KMS-11 (cell line): ENCODE measurements around the gene GLT8D1.

Source experiments
- H2AFZ ChIP-seq: fragments of 200-600 bp; sonication (generic); 2 replicates; pipeline ENCODE4 v1.6.1; 2016; ENCODE audit warnings: antibody characterized with exemption, mixed run types, low read depth
- H3K27ac ChIP-seq: fragments of 200-600 bp; sonication (generic); 2 replicates; pipeline ENCODE4 v1.6.1; 2016; ENCODE audit warnings: mild to moderate bottlenecking, mixed run types
- H3K27me3 ChIP-seq: fragments of 200-600 bp; sonication (generic); 2 replicates; pipeline ENCODE4 v1.6.1; 2017; ENCODE audit warnings: mild to moderate bottlenecking, low read depth, mixed run types, moderate library complexity; ENCODE audit not compliant: insufficient read depth
- H3K36me3 ChIP-seq: fragments of 200-600 bp; sonication (generic); 2 replicates; pipeline ENCODE4 v1.6.1; 2017; ENCODE audit warnings: mild to moderate bottlenecking, mixed run types; ENCODE audit not compliant: insufficient read depth
- H3K4me1 ChIP-seq: fragments of 200-600 bp; sonication (generic); 2 replicates; pipeline ENCODE4 v1.6.1; 2016; ENCODE audit warnings: mild to moderate bottlenecking, low read depth, mixed run types; ENCODE audit not compliant: poor library complexity, severe bottlenecking
- H3K4me2 ChIP-seq: fragments of 200-600 bp; sonication (generic); 2 replicates; pipeline ENCODE4 v1.7.0; 2016; ENCODE audit warnings: mild to moderate bottlenecking, mixed run types
- H3K4me3 ChIP-seq: fragments of 200-600 bp; sonication (generic); IDR thresholded peaks from 2 replicates; pipeline ENCODE4 v1.6.1; 2017; ENCODE audit warnings: low read depth, low read length, mixed read lengths; ENCODE audit not compliant: insufficient read depth
- H3K79me2 ChIP-seq: fragments of 200-600 bp; sonication (generic); 2 replicates; pipeline ENCODE4 v1.6.1; 2016; ENCODE audit warnings: low read depth, mixed run types; ENCODE audit not compliant: insufficient read depth
- H3K9ac ChIP-seq: fragments of 200-600 bp; sonication (generic); 2 replicates; pipeline ENCODE4 v1.6.1; 2016; ENCODE audit warnings: mild to moderate bottlenecking, mixed run types
- H4K20me1 ChIP-seq: fragments of 200-600 bp; sonication (generic); 2 replicates; pipeline ENCODE4 v1.6.1; 2016; ENCODE audit warnings: mild to moderate bottlenecking, mixed run types; ENCODE audit not compliant: insufficient read depth
- CTCF ChIP-seq: fragments of 200-600 bp; sonication (generic); conservative IDR thresholded peaks from 2 replicates; pipeline ENCODE4 v1.6.1; 2017; ENCODE audit warnings: low read depth, mild to moderate bottlenecking, antibody characterized with exemption, low read length, moderate library complexity, mixed read lengths

The GLT8D1 gene

DNA sequence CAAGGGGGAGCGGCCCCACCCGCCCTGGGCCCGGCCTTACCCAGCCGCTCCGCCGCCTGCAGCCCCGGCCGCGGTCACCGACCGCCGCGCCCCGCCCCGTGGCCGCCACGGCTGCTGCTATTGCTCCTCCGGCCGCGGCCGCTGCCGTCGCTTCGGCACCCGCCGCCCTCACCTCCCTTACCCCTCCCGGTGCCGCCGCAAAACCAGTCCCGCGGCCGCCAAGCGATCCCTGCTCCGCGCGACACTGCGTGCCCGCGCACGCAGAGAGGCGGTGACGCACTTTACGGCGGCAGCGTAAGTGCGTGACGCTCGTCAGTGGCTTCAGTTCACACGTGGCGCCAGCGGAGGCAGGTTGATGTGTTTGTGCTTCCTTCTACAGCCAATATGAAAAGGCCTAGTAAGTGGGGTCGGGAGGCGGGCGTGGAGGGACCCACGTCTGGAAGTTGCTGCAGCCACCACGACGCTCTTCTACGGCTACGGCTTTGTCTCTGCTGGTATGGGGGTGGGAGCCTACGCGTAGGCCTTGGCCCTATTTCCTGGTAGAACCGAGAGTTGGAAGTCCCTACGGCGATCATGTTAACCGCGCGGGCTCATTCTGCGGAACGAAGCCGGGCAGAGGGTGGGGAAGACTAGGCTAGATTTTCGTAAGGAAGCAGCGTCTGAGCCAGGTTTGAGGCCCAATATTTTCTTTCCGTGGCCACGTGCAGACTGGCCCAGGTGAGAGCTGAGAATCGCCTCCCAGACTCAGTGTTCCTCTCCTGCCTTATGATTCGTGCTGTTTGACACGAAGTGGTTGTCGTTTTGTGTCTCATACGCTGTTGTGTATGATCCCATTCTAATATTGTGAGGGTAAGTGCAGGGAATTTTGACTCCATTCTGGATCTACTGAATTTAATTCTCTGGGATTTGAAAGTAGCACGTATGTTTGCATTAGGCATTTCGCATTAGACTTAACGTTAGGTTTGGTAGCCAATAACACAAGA, 19.6 kb downstream of the GLT8D1 start, which contains the start of the genes GNL3 and PBRM1:
Gene GNL3, plus strand, starts transcription at position 324 of the 983 bp plus-strand sequence. Its CDS starts 61 bp downstream, at position 385.
Gene PBRM1, minus strand, starts transcription at position 205 of the 983 bp plus-strand sequence.
- Histone ChIP-seq H3K4me3 (peak within 1 kb of the TSS; percentile 71), H3K27me3 (no peaks in the 10 kb centered on the region), H2AFZ (peak within 1 kb of the TSS; percentile 30), H3K9ac (peak within 1 kb of the TSS; percentile 89), H3K4me1 (peaks cover 68% of the 10 kb centered on the region), H3K79me2 (peaks cover 78% of the 10 kb centered on the region), H4K20me1 (no peaks in the 10 kb centered on the region), H3K4me2 (peak within 1 kb of the TSS; percentile 95), H3K36me3 (peaks cover 17% of the 10 kb centered on the region; the same call in 1 of the 2 replicates), H3K27ac (peak within 1 kb of the TSS; percentile 96)
- no peak for TF ChIP-seq CTCF

DNA sequence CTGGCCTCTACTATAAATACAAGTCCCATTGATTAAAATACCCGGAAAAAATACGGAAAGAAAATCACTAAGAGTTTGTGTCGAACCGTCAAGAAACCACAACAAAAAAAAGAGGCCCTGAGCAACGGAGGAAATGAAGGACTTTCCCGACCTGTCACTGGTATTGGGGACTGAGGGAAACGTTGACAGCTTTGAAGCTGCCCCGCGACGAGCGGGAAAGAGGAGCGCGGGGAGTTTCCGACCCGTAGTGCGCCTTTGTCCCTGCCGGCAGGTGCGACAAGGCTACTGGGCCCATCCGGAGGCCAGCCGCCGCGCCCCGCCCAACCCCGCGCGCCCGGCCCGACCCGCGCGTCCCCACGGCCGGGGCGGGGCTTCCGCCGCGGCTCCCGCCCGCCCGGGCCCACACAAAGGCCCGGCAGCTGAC, 20.3 kb downstream of the GLT8D1 start:
- Histone ChIP-seq H4K20me1 (no peaks in the 10 kb centered on the region), H3K4me3 (no peak overlapping the region), H3K27ac (peak overlapping the region; percentile 96), H3K36me3 (peaks cover 17% of the 10 kb centered on the region; the same call in 1 of the 2 replicates), H3K27me3 (no peaks in the 10 kb centered on the region), H3K4me1 (peaks cover 64% of the 10 kb centered on the region), H2AFZ (peak overlapping the region; percentile 30; the same call in 1 of the 2 replicates), H3K79me2 (peaks cover 72% of the 10 kb centered on the region), H3K9ac (peak overlapping the region; percentile 89), H3K4me2 (peak overlapping the region; percentile 88)
- no peak for TF ChIP-seq CTCF

GRCh38 chr3:52684184-52684583, 21.4 kb downstream of the GLT8D1 start:
- no peak overlapping the region for H3K9ac ChIP-seq
- no peak overlapping the region for H3K4me3 ChIP-seq
- H3K27ac ChIP-seq, result peak overlapping the region; percentile 96; the same call in 1 of the 2 replicates
- H3K4me1 ChIP-seq, result peaks cover 64% of the 10 kb centered on the region
- peaks cover 62% of the 10 kb centered on the region for H3K79me2 ChIP-seq
- no peak for TF ChIP-seq CTCF
- H3K27me3 ChIP-seq, result no peaks in the 10 kb centered on the region
- H3K36me3 ChIP-seq, result peaks cover 10% of the 10 kb centered on the region; the same call in 1 of the 2 replicates
- H2AFZ ChIP-seq, result no peak overlapping the region
- H4K20me1 ChIP-seq, result no peaks in the 10 kb centered on the region
- H3K4me2 ChIP-seq, result peak overlapping the region; percentile 88

DNA sequence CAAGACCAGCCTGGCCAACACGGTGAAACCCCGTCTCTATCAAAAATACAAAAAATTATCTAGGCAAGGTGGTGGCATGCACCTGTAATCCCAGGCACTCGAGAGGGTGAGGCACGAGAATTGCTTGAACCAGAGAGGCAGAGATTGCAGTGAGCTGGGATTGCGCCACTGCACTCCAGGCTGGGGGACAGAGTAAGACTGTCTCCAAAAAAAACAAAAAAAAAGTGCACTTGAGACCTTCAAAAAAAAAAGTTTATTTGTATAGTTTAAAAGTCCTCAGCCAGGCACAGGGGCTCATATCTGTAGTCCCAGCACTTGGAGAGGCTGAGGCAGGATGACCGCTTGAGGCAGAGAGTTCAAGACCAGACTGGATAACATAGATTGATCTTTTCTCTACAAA, 22.0 kb downstream of the GLT8D1 start:
- Histone ChIP-seq H3K9ac (no peak overlapping the region), H3K27ac (no peak overlapping the region), H3K4me3 (no peak overlapping the region), H3K36me3 (peaks cover 10% of the 10 kb centered on the region; the same call in 1 of the 2 replicates), H3K4me2 (peak overlapping the region; percentile 88; the same call in 1 of the 2 replicates), H3K4me1 (peaks cover 63% of the 10 kb centered on the region), H2AFZ (no peak overlapping the region), H3K27me3 (no peaks in the 10 kb centered on the region), H4K20me1 (no peaks in the 10 kb centered on the region), H3K79me2 (peaks cover 56% of the 10 kb centered on the region)
- TF ChIP-seq CTCF, result no peak
